WTC11 (cell line): ENCODE data around the gene RBM34. TPM values are rescaled to one million over a fixed set of nuclear protein-coding genes. Genes with fewer than 3 reads are reported as not detected.

Experiments
- ATAC-seq: fragments of 200-7000 bp; cut with Tn5 transposase; 2 replicates; pipeline ENCODE4 v1.10.0; 2021; ENCODE audit warnings: mild to moderate bottlenecking, moderate library complexity
- CTCF ChIA-PET: fragments of 300-600 bp; sonication (Branson Sonifier 250); formaldehyde crosslinking; loops from one replicate; lab custom pipeline; 2021; ENCODE audit warnings: antibody characterized with exemption; lab: Charles Lee
- POLR2A ChIA-PET: fragments of 350-600 bp; sonication (Branson Sonifier 250); formaldehyde crosslinking; loops from one replicate; lab custom pipeline; 2021; ENCODE audit warnings: antibody characterized with exemption; lab: Charles Lee
- DNase-seq: peaks from one replicate; pipeline ENCODE4 v3.0.0; 2021; ENCODE audit warnings: low spot score
- H3K27ac Mint-ChIP-seq: 2 replicates; pipeline ENCODE4 v1.8.0; 2021; ENCODE audit warnings: mixed read lengths
- H3K27me3 Mint-ChIP-seq: 2 replicates; pipeline ENCODE4 v1.8.0; 2021; ENCODE audit warnings: low read depth, mild to moderate bottlenecking, moderate library complexity, mixed read lengths
- H3K36me3 Mint-ChIP-seq: 2 replicates; pipeline ENCODE4 v1.8.0; 2021; ENCODE audit warnings: mixed read lengths
- H3K4me1 Mint-ChIP-seq: 2 replicates; pipeline ENCODE4 v1.8.0; 2022; ENCODE audit warnings: mixed read lengths
- H3K4me3 Mint-ChIP-seq: 2 replicates; pipeline ENCODE4 v1.8.0; 2021; ENCODE audit warnings: mild to moderate bottlenecking, moderate library complexity, mixed read lengths
- H3K9me3 Mint-ChIP-seq: 2 replicates; pipeline ENCODE4 v1.8.0; 2021; ENCODE audit warnings: mixed read lengths
- ELF4 ChIP-seq: sonication (generic); formaldehyde crosslinking; IDR thresholded peaks from 2 replicates; pipeline ENCODE4 v1.8.1; 2022; ENCODE audit warnings: low read depth, mild to moderate bottlenecking, moderate library complexity, missing genetic modification reagents
- ETV6 ChIP-seq: sonication (generic); formaldehyde crosslinking; IDR thresholded peaks from 2 replicates; pipeline ENCODE4 v1.8.1; 2022; ENCODE audit warnings: mild to moderate bottlenecking, missing genetic modification reagents
- GTF2I ChIP-seq: fragments of 250-450 bp; sonication (Bioruptor Pico); conservative IDR thresholded peaks from 2 replicates; pipeline ENCODE4 v1.4.0; 2021; ENCODE audit warnings: mild to moderate bottlenecking
- PRRX2 ChIP-seq: fragments of 250-450 bp; sonication (Bioruptor Pico); IDR thresholded peaks from 2 replicates; pipeline ENCODE4 v1.8.0; 2021; ENCODE audit warnings: mild to moderate bottlenecking
- RELA ChIP-seq: sonication (generic); formaldehyde crosslinking; IDR thresholded peaks from 2 replicates; pipeline ENCODE4 v1.8.1; 2022; ENCODE audit warnings: missing genetic modification reagents, mild to moderate bottlenecking, borderline replicate concordance
- TCF7 ChIP-seq: sonication (generic); formaldehyde crosslinking; IDR thresholded peaks from 2 replicates; pipeline ENCODE4 v1.8.0; 2022; ENCODE audit warnings: mild to moderate bottlenecking, low read depth, missing genetic modification reagents, moderate library complexity
- ZNF219 ChIP-seq: sonication (generic); formaldehyde crosslinking; IDR thresholded peaks from 2 replicates; pipeline ENCODE4 v1.8.0; 2023; ENCODE audit warnings: missing genetic modification reagents, mild to moderate bottlenecking, borderline replicate concordance
- ZNF671 ChIP-seq: fragments of 250-450 bp; sonication (Bioruptor Pico); IDR thresholded peaks from 2 replicates; pipeline ENCODE4 v1.8.0; 2021; ENCODE audit warnings: mild to moderate bottlenecking
- total RNA-seq: library from RNA; stranded (reverse); gene quantifications from 3 replicates; pipeline ENCODE4 v1.2.3, GENCODE V29; 2021
- TF ChIP-seq, protein P1 (sequence below): sonication (generic); formaldehyde crosslinking; IDR thresholded peaks from 2 replicates; pipeline ENCODE4 v1.8.1; 2023; ENCODE audit warnings: mild to moderate bottlenecking, moderate library complexity, missing genetic modification reagents
- TF ChIP-seq, protein P2 (sequence below): sonication (generic); formaldehyde crosslinking; IDR thresholded peaks from 2 replicates; pipeline ENCODE4 v1.8.0; 2022; ENCODE audit warnings: missing genetic modification reagents
- TF ChIP-seq, protein P3 (sequence below): sonication (generic); formaldehyde crosslinking; IDR thresholded peaks from 2 replicates; pipeline ENCODE4 v1.8.0; 2023; ENCODE audit warnings: missing genetic modification reagents, mild to moderate bottlenecking, borderline replicate concordance
- TF ChIP-seq, protein P4 (sequence below): fragments of 250-450 bp; sonication (Bioruptor Pico); conservative IDR thresholded peaks from 2 replicates; pipeline ENCODE4 v1.9.0; 2021; ENCODE audit warnings: mild to moderate bottlenecking
- TF ChIP-seq, protein P5 (sequence below): sonication (generic); formaldehyde crosslinking; IDR thresholded peaks from 2 replicates; pipeline ENCODE4 v1.8.1; 2022; ENCODE audit warnings: missing genetic modification reagents, borderline replicate concordance
- TF ChIP-seq, protein P6 (sequence below): sonication (generic); formaldehyde crosslinking; conservative IDR thresholded peaks from 2 replicates; pipeline ENCODE4 v1.8.1; 2022; ENCODE audit warnings: mild to moderate bottlenecking, missing genetic modification reagents

RBM34 gene
- total RNA-seq, 1 experiment from 2014 or later = 112 TPM

DNA sequence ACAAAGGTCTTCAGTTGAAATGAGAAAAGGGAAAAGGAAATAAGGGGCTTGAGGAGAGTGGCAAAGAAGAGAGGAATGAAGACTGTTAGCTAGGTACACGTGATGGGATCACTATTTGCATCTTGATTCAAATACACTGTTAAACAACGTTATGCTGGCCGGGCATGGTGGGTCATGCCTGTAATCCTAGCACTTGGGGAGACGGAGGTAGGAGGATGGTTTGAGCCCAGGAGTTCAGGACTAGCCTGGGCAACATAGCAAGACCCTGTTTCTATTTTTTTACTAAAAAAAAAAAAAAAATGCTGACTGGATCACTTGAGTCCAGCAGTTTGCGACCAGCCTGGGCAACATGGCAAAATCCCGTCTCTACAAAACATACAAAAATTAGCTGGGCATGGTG lies 2.4 kb downstream of the RBM34 start:
- no peak for TF ChIP-seq ELF4 (CRISPR knock-in tag)
- TF ChIP-seq, protein P1, sequence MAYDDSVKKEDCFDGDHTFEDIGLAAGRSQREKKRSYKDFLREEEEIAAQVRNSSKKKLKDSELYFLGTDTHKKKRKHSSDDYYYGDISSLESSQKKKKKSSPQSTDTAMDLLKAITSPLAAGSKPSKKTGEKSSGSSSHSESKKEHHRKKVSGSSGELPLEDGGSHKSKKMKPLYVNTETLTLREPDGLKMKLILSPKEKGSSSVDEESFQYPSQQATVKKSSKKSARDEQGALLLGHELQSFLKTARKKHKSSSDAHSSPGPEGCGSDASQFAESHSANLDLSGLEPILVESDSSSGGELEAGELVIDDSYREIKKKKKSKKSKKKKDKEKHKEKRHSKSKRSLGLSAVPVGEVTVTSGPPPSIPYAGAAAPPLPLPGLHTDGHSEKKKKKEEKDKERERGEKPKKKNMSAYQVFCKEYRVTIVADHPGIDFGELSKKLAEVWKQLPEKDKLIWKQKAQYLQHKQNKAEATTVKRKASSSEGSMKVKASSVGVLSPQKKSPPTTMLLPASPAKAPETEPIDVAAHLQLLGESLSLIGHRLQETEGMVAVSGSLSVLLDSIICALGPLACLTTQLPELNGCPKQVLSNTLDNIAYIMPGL (CRISPR knock-in tag) = no peak
- no peak for TF ChIP-seq GTF2I (CRISPR knock-in tag)
- no peak for TF ChIP-seq ETV6 (CRISPR knock-in tag)
- TF ChIP-seq, protein P2, sequence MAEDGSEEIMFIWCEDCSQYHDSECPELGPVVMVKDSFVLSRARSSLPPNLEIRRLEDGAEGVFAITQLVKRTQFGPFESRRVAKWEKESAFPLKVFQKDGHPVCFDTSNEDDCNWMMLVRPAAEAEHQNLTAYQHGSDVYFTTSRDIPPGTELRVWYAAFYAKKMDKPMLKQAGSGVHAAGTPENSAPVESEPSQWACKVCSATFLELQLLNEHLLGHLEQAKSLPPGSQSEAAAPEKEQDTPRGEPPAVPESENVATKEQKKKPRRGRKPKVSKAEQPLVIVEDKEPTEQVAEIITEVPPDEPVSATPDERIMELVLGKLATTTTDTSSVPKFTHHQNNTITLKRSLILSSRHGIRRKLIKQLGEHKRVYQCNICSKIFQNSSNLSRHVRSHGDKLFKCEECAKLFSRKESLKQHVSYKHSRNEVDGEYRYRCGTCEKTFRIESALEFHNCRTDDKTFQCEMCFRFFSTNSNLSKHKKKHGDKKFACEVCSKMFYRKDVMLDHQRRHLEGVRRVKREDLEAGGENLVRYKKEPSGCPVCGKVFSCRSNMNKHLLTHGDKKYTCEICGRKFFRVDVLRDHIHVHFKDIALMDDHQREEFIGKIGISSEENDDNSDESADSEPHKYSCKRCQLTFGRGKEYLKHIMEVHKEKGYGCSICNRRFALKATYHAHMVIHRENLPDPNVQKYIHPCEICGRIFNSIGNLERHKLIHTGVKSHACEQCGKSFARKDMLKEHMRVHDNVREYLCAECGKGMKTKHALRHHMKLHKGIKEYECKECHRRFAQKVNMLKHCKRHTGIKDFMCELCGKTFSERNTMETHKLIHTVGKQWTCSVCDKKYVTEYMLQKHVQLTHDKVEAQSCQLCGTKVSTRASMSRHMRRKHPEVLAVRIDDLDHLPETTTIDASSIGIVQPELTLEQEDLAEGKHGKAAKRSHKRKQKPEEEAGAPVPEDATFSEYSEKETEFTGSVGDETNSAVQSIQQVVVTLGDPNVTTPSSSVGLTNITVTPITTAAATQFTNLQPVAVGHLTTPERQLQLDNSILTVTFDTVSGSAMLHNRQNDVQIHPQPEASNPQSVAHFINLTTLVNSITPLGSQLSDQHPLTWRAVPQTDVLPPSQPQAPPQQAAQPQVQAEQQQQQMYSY (CRISPR knock-in tag) = no peak
- TF ChIP-seq TCF7 = no peak
- no peak for TF ChIP-seq ZNF219 (CRISPR knock-in tag)
- TF ChIP-seq, protein P3, sequence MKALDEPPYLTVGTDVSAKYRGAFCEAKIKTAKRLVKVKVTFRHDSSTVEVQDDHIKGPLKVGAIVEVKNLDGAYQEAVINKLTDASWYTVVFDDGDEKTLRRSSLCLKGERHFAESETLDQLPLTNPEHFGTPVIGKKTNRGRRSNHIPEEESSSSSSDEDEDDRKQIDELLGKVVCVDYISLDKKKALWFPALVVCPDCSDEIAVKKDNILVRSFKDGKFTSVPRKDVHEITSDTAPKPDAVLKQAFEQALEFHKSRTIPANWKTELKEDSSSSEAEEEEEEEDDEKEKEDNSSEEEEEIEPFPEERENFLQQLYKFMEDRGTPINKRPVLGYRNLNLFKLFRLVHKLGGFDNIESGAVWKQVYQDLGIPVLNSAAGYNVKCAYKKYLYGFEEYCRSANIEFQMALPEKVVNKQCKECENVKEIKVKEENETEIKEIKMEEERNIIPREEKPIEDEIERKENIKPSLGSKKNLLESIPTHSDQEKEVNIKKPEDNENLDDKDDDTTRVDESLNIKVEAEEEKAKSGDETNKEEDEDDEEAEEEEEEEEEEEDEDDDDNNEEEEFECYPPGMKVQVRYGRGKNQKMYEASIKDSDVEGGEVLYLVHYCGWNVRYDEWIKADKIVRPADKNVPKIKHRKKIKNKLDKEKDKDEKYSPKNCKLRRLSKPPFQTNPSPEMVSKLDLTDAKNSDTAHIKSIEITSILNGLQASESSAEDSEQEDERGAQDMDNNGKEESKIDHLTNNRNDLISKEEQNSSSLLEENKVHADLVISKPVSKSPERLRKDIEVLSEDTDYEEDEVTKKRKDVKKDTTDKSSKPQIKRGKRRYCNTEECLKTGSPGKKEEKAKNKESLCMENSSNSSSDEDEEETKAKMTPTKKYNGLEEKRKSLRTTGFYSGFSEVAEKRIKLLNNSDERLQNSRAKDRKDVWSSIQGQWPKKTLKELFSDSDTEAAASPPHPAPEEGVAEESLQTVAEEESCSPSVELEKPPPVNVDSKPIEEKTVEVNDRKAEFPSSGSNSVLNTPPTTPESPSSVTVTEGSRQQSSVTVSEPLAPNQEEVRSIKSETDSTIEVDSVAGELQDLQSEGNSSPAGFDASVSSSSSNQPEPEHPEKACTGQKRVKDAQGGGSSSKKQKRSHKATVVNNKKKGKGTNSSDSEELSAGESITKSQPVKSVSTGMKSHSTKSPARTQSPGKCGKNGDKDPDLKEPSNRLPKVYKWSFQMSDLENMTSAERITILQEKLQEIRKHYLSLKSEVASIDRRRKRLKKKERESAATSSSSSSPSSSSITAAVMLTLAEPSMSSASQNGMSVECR (CRISPR knock-in tag) = no peak
- TF ChIP-seq ZNF671 (CRISPR knock-in tag) = no peak
- TF ChIP-seq RELA (CRISPR knock-in tag) = no peak
- TF ChIP-seq PRRX2 = no peak
- TF ChIP-seq, protein P4, sequence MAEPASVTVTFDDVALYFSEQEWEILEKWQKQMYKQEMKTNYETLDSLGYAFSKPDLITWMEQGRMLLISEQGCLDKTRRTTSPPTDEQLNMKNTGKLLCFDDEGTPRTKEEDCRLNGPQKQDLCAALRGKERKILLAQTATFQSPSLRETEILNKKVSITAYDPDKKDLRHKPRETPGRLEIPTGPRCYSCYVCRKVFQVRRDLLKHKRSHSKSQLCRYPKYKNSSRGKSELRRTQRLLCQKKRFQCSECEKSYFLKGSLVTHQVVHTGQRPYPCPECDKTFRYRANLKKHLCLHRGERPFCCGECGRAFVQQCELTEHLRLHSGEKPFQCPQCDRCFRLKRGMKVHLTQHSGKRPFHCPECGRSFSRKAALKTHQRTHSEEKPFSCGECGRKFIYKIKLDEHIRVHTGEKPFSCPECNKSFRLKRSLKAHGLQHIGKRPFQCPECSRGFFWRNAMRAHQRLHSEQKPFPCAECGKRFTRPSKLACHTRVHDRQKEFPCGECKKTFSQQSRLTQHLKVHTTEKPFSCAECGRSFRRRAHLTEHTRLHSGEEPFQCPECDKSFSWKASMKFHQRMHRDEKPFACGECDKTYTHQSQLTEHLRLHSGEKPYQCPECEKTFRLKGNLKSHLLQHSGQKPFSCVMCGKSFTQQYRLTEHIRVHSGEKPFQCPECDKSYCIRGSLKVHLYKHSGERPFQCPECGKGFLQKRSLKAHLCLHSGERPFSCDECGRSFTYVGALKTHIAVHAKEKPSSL (CRISPR knock-in tag) = no peak
- TF ChIP-seq, protein P5, sequence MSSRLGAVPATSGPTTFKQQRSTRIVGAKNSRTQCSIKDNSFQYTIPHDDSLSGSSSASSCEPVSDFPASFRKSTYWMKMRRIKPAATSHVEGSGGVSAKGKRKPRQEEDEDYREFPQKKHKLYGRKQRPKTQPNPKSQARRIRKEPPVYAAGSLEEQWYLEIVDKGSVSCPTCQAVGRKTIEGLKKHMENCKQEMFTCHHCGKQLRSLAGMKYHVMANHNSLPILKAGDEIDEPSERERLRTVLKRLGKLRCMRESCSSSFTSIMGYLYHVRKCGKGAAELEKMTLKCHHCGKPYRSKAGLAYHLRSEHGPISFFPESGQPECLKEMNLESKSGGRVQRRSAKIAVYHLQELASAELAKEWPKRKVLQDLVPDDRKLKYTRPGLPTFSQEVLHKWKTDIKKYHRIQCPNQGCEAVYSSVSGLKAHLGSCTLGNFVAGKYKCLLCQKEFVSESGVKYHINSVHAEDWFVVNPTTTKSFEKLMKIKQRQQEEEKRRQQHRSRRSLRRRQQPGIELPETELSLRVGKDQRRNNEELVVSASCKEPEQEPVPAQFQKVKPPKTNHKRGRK = no peak
- TF ChIP-seq, protein P6, sequence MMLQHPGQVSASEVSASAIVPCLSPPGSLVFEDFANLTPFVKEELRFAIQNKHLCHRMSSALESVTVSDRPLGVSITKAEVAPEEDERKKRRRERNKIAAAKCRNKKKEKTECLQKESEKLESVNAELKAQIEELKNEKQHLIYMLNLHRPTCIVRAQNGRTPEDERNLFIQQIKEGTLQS (CRISPR knock-in tag) = no peak
- Mint-ChIP-seq H3K27ac (no peak overlapping the region), H3K4me3 (no peak overlapping the region), H3K4me1 (peaks cover 12% of the 10 kb centered on the region), H3K27me3 (no peaks in the 10 kb centered on the region), H3K36me3 (peaks cover 21% of the 10 kb centered on the region), H3K9me3 (no peaks in the 10 kb centered on the region)
- ChIA-PET CTCF (interaction anchor here (0.8 kb wide), 1 partner anchor 257 kb away, joined by 5 read pairs; no protein-coding TSS in a partner anchor), POLR2A (interaction anchor here (0.6 to 0.7 kb wide), 2 partner anchors 23 to 901 kb away, joined by 3 to 4 read pairs; no protein-coding TSS in a partner anchor)
- no peak for DNase-seq
- ATAC-seq = no peak
